Neural cell (in vitro differentiated cells): ENCODE results near the gene KRTAP12-1.

Experiments used
- EP300 ChIP-seq: fragments of 450-650 bp; conservative IDR thresholded peaks from 2 replicates; pipeline ENCODE4 v1.6.1; 2014; ENCODE audit warnings: antibody characterized with exemption, mild to moderate bottlenecking, moderate library complexity; ENCODE audit not compliant: poor library complexity, severe bottlenecking
- MXI1 ChIP-seq: fragments of 450-650 bp; conservative IDR thresholded peaks from 2 replicates; pipeline ENCODE4 v1.6.1; 2014; ENCODE audit warnings: antibody characterized with exemption, mild to moderate bottlenecking; ENCODE audit not compliant: poor library complexity, severe bottlenecking
- POLR2AphosphoS5 ChIP-seq: IDR thresholded peaks from 2 replicates; pipeline ENCODE4 v1.6.1; 2012
- RAD21 ChIP-seq: fragments of 450-650 bp; conservative IDR thresholded peaks from 2 replicates; pipeline ENCODE4 v1.6.1; 2014; ENCODE audit warnings: antibody characterized with exemption, mild to moderate bottlenecking, moderate library complexity
- TAF1 ChIP-seq: IDR thresholded peaks from 2 replicates; pipeline ENCODE4 v1.6.1; 2012; ENCODE audit warnings: low read depth
- TF ChIP-seq, protein P1 (sequence below): fragments of 450-650 bp; IDR thresholded peaks from 2 replicates; pipeline ENCODE4 v1.5.1; 2014; ENCODE audit warnings: antibody characterized with exemption, mild to moderate bottlenecking, moderate library complexity; ENCODE audit not compliant: poor library complexity, severe bottlenecking
- TF ChIP-seq, protein P2 (sequence below): IDR thresholded peaks from 2 replicates; pipeline ENCODE4 v1.6.1; 2012; ENCODE audit warnings: borderline replicate concordance

DNA sequence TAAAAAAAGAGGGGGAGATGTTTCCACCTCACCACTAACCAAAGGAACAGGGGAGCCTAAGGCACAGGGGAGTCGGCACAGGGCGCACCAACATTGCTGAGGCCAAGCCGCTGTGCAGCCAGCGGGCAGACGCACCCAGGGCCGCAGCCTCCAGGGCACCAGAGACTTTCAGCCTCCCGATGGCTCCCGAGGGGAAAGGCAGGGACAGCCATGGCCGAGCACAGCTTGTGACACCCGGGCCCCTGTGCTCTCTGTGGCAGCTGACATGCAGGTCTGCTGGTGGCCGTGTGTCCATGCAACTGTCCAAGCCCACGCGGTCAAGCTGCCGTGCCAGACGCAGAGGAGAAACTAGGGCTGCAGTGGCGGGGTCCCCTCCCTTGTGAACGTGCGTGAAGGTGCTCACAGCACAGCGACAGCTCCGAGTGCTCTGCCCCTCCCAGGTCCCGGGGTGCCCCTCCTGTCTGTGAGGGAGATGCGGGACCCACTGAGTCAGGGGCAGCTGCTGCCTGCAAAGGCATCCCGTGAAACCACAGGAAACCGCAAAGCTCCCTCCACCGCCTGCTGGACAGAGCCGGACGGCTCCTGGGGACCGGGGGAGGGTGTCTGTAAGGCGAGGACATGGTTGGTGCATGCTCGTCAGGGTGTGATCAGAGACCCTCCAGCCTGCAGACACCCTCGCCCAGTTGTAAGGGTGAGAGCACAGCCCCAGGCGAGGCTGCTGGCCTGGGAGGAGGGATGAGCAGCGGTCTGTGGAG, 33.2 kb downstream of the KRTAP12-1 start:
- TF ChIP-seq, protein P1, sequence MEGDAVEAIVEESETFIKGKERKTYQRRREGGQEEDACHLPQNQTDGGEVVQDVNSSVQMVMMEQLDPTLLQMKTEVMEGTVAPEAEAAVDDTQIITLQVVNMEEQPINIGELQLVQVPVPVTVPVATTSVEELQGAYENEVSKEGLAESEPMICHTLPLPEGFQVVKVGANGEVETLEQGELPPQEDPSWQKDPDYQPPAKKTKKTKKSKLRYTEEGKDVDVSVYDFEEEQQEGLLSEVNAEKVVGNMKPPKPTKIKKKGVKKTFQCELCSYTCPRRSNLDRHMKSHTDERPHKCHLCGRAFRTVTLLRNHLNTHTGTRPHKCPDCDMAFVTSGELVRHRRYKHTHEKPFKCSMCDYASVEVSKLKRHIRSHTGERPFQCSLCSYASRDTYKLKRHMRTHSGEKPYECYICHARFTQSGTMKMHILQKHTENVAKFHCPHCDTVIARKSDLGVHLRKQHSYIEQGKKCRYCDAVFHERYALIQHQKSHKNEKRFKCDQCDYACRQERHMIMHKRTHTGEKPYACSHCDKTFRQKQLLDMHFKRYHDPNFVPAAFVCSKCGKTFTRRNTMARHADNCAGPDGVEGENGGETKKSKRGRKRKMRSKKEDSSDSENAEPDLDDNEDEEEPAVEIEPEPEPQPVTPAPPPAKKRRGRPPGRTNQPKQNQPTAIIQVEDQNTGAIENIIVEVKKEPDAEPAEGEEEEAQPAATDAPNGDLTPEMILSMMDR = no peak
- no peak for TF ChIP-seq MXI1
- TF ChIP-seq, protein P2, sequence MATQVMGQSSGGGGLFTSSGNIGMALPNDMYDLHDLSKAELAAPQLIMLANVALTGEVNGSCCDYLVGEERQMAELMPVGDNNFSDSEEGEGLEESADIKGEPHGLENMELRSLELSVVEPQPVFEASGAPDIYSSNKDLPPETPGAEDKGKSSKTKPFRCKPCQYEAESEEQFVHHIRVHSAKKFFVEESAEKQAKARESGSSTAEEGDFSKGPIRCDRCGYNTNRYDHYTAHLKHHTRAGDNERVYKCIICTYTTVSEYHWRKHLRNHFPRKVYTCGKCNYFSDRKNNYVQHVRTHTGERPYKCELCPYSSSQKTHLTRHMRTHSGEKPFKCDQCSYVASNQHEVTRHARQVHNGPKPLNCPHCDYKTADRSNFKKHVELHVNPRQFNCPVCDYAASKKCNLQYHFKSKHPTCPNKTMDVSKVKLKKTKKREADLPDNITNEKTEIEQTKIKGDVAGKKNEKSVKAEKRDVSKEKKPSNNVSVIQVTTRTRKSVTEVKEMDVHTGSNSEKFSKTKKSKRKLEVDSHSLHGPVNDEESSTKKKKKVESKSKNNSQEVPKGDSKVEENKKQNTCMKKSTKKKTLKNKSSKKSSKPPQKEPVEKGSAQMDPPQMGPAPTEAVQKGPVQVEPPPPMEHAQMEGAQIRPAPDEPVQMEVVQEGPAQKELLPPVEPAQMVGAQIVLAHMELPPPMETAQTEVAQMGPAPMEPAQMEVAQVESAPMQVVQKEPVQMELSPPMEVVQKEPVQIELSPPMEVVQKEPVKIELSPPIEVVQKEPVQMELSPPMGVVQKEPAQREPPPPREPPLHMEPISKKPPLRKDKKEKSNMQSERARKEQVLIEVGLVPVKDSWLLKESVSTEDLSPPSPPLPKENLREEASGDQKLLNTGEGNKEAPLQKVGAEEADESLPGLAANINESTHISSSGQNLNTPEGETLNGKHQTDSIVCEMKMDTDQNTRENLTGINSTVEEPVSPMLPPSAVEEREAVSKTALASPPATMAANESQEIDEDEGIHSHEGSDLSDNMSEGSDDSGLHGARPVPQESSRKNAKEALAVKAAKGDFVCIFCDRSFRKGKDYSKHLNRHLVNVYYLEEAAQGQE = no peak
- no peak for TF ChIP-seq TAF1
- TF ChIP-seq EP300 = no peak
- no peak for TF ChIP-seq POLR2AphosphoS5
- TF ChIP-seq RAD21 = no peak
